H1 (cell line): ENCODE results near the gene CDKL1. TPM values are rescaled to one million over a fixed set of nuclear protein-coding genes. Genes with fewer than 3 reads are reported as not detected.

Source experiments
- CTCF ChIA-PET: fragments of 300-600 bp; sonication (Branson Sonifier 250); formaldehyde crosslinking; loops from one replicate; lab custom pipeline; 2021; ENCODE audit not compliant: partially characterized antibody; lab: Charles Lee
- POLR2A ChIA-PET: fragments of 300-600 bp; sonication (Branson Sonifier 250); formaldehyde crosslinking; loops from one replicate; lab custom pipeline; 2021; ENCODE audit warnings: inconsistent platforms; ENCODE audit not compliant: partially characterized antibody; lab: Charles Lee
- DNase-seq, 2 experiments: peaks; one replicate each; pipeline versions ENCODE4 v3.0.0 to v3.0.0-alpha.2; 2010 to 2022; ENCODE audit warnings: low spot score in 2 of 2, low read depth in 1 of 2, mixed read lengths in 1 of 2
- FAIRE-seq: peaks from 2 replicates; lab custom pipeline; 2011; peaks lifted over from hg19 to GRCh38; lab: Jason Lieb, UNC
- H2AFZ ChIP-seq: 2 replicates; pipeline ENCODE4 v1.8.1; 2012; ENCODE audit warnings: low read length, inconsistent platforms
- H2AK5ac ChIP-seq: 2 replicates; pipeline ENCODE4 v1.6.1; 2013; ENCODE audit warnings: low read depth, low read length
- H2BK120ac ChIP-seq: replicated peaks from 2 replicates; pipeline ENCODE3; 2013; ENCODE audit warnings: low read depth, low read length, inconsistent platforms
- H2BK12ac ChIP-seq: 2 replicates; pipeline ENCODE4 v1.6.1; 2013; ENCODE audit warnings: low read depth, low read length
- H2BK15ac ChIP-seq: 2 replicates; pipeline ENCODE4 v1.6.1; 2013; ENCODE audit warnings: low read length
- H2BK20ac ChIP-seq: 2 replicates; pipeline ENCODE4 v1.6.1; 2013; ENCODE audit warnings: low read length
- H2BK5ac ChIP-seq: 2 replicates; pipeline ENCODE4 v1.6.1; 2013; ENCODE audit warnings: low read depth, low read length
- H3K14ac ChIP-seq: 2 replicates; pipeline ENCODE4 v1.6.1; 2013; ENCODE audit warnings: inconsistent platforms; ENCODE audit not compliant: insufficient read length
- H3K18ac ChIP-seq: 2 replicates; pipeline ENCODE4 v1.6.1; 2013; ENCODE audit warnings: low read length; ENCODE audit errors: extremely low read depth
- H3K23ac ChIP-seq: 2 replicates; pipeline ENCODE4 v1.6.1; 2013; ENCODE audit warnings: inconsistent platforms; ENCODE audit not compliant: insufficient read length
- H3K23me2 ChIP-seq: 2 replicates; pipeline ENCODE4 v1.6.1; 2013; ENCODE audit warnings: low read depth, low read length
- H3K27ac ChIP-seq: 2 replicates; pipeline ENCODE4 v1.6.1; 2011; ENCODE audit warnings: low read depth, low read length, inconsistent platforms
- H3K27me3 ChIP-seq, 4 experiments: replicated peaks in 1 of 4; 1 replicate in 1 of 4; 2 replicates in 3 of 4; pipeline versions ENCODE4 v1.6.1 to v1.8.1; 2011 to 2013; ENCODE audit warnings: low read length in 3 of 4, mild to moderate bottlenecking in 3 of 4, inconsistent platforms in 2 of 4, mixed read lengths in 2 of 4, moderate library complexity in 1 of 4; ENCODE audit not compliant: control insufficient read depth in 3 of 4, insufficient read depth in 3 of 4; ENCODE audit errors: extremely low read depth in 1 of 4
- H3K36me3 ChIP-seq, 4 experiments: 2 replicates each; pipeline versions ENCODE4 v1.6.1 to v1.8.1; 2011 to 2013; ENCODE audit warnings: mild to moderate bottlenecking in 4 of 4, low read length in 3 of 4, moderate library complexity in 2 of 4, control low read depth in 1 of 4, inconsistent platforms in 1 of 4; ENCODE audit not compliant: insufficient read depth in 4 of 4, control insufficient read depth in 2 of 4
- H3K4ac ChIP-seq: replicated peaks from 2 replicates; pipeline ENCODE3; 2013; ENCODE audit warnings: low read length, low read depth, mixed read lengths, inconsistent platforms; ENCODE audit not compliant: insufficient read length
- H3K4me1 ChIP-seq, 4 experiments: replicated peaks in 1 of 4; 1 replicate in 1 of 4; 2 replicates in 3 of 4; pipeline versions ENCODE4 v1.6.1 to v1.8.1; 2011 to 2013; ENCODE audit warnings: low read length in 3 of 4, inconsistent platforms in 2 of 4, mixed read lengths in 1 of 4; ENCODE audit not compliant: insufficient read depth in 4 of 4, control insufficient read depth in 3 of 4
- H3K4me2 ChIP-seq, 2 experiments: 2 replicates each; pipeline versions ENCODE4 v1.6.1 to v1.8.1; 2011 to 2013; ENCODE audit warnings: low read depth in 2 of 2, low read length in 2 of 2, control low read depth in 1 of 2, inconsistent platforms in 1 of 2, mild to moderate bottlenecking in 1 of 2; ENCODE audit not compliant: insufficient read depth in 1 of 2
- H3K4me3 ChIP-seq, 4 experiments: fragments of 200-600, 300-600 bp in 1 of 4; sonication (generic), shearing (Covaris generic), sonication (Bioruptor Twin) in 1 of 4; 2 replicates each; pipeline versions ENCODE4 v1.5.1 to v1.8.1; 2011 to 2016; ENCODE audit warnings: low read length in 4 of 4, low read depth in 3 of 4, control low read depth in 2 of 4, inconsistent platforms in 2 of 4, mild to moderate bottlenecking in 2 of 4, mixed read lengths in 1 of 4, moderate library complexity in 1 of 4; ENCODE audit not compliant: insufficient read depth in 2 of 4; ENCODE audit errors: extremely low read depth in 1 of 4
- H3K56ac ChIP-seq: replicated peaks from 2 replicates; pipeline ENCODE3; 2013; ENCODE audit warnings: low read depth, mild to moderate bottlenecking, mixed read lengths, low read length, inconsistent platforms; ENCODE audit not compliant: insufficient read length
- H3K79me1 ChIP-seq: 2 replicates; pipeline ENCODE4 v1.6.1; 2013; ENCODE audit warnings: low read depth, low read length, control low read depth
- H3K79me2 ChIP-seq, 2 experiments: 2 replicates each; pipeline versions ENCODE4 v1.6.1 to v1.8.1; 2012 to 2013; ENCODE audit warnings: low read length in 2 of 2, mild to moderate bottlenecking in 2 of 2, inconsistent platforms in 1 of 2; ENCODE audit not compliant: insufficient read depth in 2 of 2, control insufficient read depth in 1 of 2
- H3K9ac ChIP-seq, 4 experiments: replicated peaks in 1 of 4; 1 replicate in 1 of 4; 2 replicates in 3 of 4; pipeline versions ENCODE4 v1.6.1 to v1.8.1; 2011 to 2013; ENCODE audit warnings: low read depth in 3 of 4, low read length in 3 of 4, control low read depth in 2 of 4, mild to moderate bottlenecking in 2 of 4, moderate library complexity in 2 of 4, inconsistent platforms in 1 of 4; ENCODE audit errors: extremely low read depth in 1 of 4
- H3K9me3 ChIP-seq, 2 experiments: 2 replicates each; pipeline versions ENCODE4 v1.6.1 to v1.8.1; 2012 to 2013; ENCODE audit warnings: mild to moderate bottlenecking in 2 of 2, moderate library complexity in 2 of 2, control low read depth in 1 of 2, inconsistent platforms in 1 of 2, low read depth in 1 of 2, low read length in 1 of 2, mixed read lengths in 1 of 2; ENCODE audit not compliant: insufficient read depth in 2 of 2
- H4K20me1 ChIP-seq, 2 experiments: replicated peaks in 1 of 2; 2 replicates each; pipeline versions ENCODE3 to v1.8.1; 2011 to 2013; ENCODE audit warnings: inconsistent platforms in 2 of 2, low read length in 2 of 2, mild to moderate bottlenecking in 1 of 2; ENCODE audit not compliant: insufficient read depth in 2 of 2, control insufficient read depth in 1 of 2
- H4K5ac ChIP-seq: 2 replicates; pipeline ENCODE4 v1.6.1; 2013; ENCODE audit warnings: low read length, low read depth, mixed read lengths, inconsistent platforms; ENCODE audit not compliant: insufficient read length
- H4K8ac ChIP-seq: 2 replicates; pipeline ENCODE4 v1.8.0; 2013; ENCODE audit warnings: mild to moderate bottlenecking, moderate library complexity, low read length, inconsistent platforms; ENCODE audit not compliant: insufficient read depth; ENCODE audit errors: extremely low read depth
- H4K91ac ChIP-seq: replicated peaks from 2 replicates; pipeline ENCODE3; 2013; ENCODE audit warnings: low read length, mixed read lengths, inconsistent platforms; ENCODE audit not compliant: insufficient read length
- HDAC6 ChIP-seq: IDR thresholded peaks from one replicate; pipeline ENCODE4 v1.7.1; 2012; ENCODE audit warnings: low read depth, mild to moderate bottlenecking, inconsistent platforms, low read length, moderate library complexity
- SAP30 ChIP-seq: fragments of 300-600 bp; sonication (generic); IDR thresholded peaks from 2 replicates; pipeline ENCODE4 v1.7.1; 2012; ENCODE audit warnings: low read length, moderate library complexity, mild to moderate bottlenecking, inconsistent platforms; ENCODE audit not compliant: insufficient read depth, insufficient replicate concordance
- polyA plus RNA-seq, 7 experiments: library from polyadenylated mRNA; depleted of rRNA in 3 of 7; stranded (reverse) in 5 of 7; unstranded in 2 of 7; fragments of >200 nt in 5 of 7; fragments of 200-250 nt in 2 of 7; gene quantifications; 1 replicate in 5 of 7; 2 replicates in 1 of 7; 4 replicates in 1 of 7; pipeline versions ENCODE4 v1.2.1 to v1.2.3, GENCODE V29; 2011 to 2013; ENCODE audit warnings: missing spikeins in 2 of 7, mixed read lengths in 2 of 7
- total RNA-seq: library from RNA; stranded (reverse); fragmentation: NEBNext Ultra II Directional; extraction: Animal tissue kit (Norgen Biotek cat#: 25700); gene quantifications from 2 replicates; pipeline ENCODE4 v1.2.1, GENCODE V29; 2021
- TF ChIP-seq, protein P1 (sequence below): IDR thresholded peaks from 2 replicates; pipeline ENCODE4 v1.6.1; 2012; ENCODE audit warnings: inconsistent platforms
- TF ChIP-seq, protein P2 (sequence below): IDR thresholded peaks from 2 replicates; pipeline ENCODE4 v1.6.1; 2011; ENCODE audit warnings: low read depth, mild to moderate bottlenecking, low read length; ENCODE audit not compliant: insufficient read depth

CDKL1 gene
- total and polyA plus RNA-seq, 2 of the 8 experiments (the other 6 are each of a cell fraction or from before 2014, with no cell fraction given): 1.2 to 2.2 TPM

DNA sequence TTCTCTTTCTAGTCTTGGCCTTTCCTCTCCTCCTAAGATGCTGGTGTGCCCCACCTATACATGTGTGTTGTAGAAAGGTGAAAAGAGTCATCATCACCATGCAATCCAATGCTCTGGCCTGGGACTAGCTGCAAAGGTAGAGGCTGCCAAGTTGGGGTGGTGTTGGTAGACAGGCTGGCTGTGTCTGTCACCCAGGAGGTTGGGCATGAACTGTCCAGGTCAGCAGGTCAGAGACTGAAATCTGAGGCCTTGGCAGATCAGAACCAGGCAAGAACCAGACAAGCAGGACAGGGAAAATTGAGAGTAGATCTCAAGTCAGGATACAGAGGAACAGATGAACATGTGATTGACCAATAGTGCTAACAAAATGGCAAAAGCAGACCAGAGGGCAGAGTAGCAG lies 110.8 kb downstream of the CDKL1 start:
- Histone ChIP-seq H4K20me1 (peaks cover 2 to 5% of the 10 kb centered on the region in 2 experiments), H3K23me2 (no peaks in the 10 kb centered on the region), H2BK12ac (no peak overlapping the region), H4K91ac (no peak overlapping the region), H2BK120ac (no peak overlapping the region), H3K27me3 (no peaks in the 10 kb centered on the region), H2BK5ac (no peak overlapping the region), H3K18ac (no peak overlapping the region), H4K8ac (no peak overlapping the region), H3K23ac (no peak overlapping the region), H3K9ac (no peak overlapping the region), H3K4me2 (no peak overlapping the region), H3K79me1 (0 out of 2 replicates have a peak, but pooled peaks cover 2% of the 10 kb centered on the region), H3K27ac (no peak overlapping the region), H3K36me3 (peaks cover 0 to 10% (median 4%) of the 10 kb centered on the region in 4 experiments; a peak in 3 of 8 replicates), H2AFZ (no peak overlapping the region), H2AK5ac (no peak overlapping the region), H4K5ac (no peak overlapping the region), H3K56ac (no peak overlapping the region), H3K4ac (no peak overlapping the region), H3K4me1 (no peaks in the 10 kb centered on the region), H2BK20ac (no peak overlapping the region), H3K9me3 (no peaks in the 10 kb centered on the region), H3K14ac (no peak overlapping the region), H3K4me3 (no peak overlapping the region), H2BK15ac (no peak overlapping the region), H3K79me2 (no peaks in the 10 kb centered on the region)
- DNase-seq (no peak), FAIRE-seq (no peak)
- no peak for TF ChIP-seq HDAC6
- no peak for TF ChIP-seq SAP30
- TF ChIP-seq, protein P1, sequence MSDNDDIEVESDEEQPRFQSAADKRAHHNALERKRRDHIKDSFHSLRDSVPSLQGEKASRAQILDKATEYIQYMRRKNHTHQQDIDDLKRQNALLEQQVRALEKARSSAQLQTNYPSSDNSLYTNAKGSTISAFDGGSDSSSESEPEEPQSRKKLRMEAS: no peak
- TF ChIP-seq, protein P2, sequence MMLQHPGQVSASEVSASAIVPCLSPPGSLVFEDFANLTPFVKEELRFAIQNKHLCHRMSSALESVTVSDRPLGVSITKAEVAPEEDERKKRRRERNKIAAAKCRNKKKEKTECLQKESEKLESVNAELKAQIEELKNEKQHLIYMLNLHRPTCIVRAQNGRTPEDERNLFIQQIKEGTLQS: no peak
- CTCF ChIA-PET: no interaction called here
- POLR2A ChIA-PET: no interaction called here
